Psoas muscle (tissue), 8 donors: ENCODE data around the gene COX10. TPM values are rescaled to one million over a fixed set of nuclear protein-coding genes. Genes with fewer than 3 reads are reported as not detected.

ENCODE experiments used
- ATAC-seq, 4 donors: fragments of 200-7000 bp; cut with Tn5 transposase; one replicate each; pipeline ENCODE4 v1.9.1; 2020; ENCODE audit warnings: moderate library complexity in 3 of 4, mild to moderate bottlenecking in 2 of 4
- DNase-seq, 2 donors: peaks; one replicate each; pipeline ENCODE4 v3.0.0-alpha.2; 2020
- H3K27ac ChIP-seq: fragments of 200-600 bp; one replicate; pipeline ENCODE4 v1.8.0; 2022
- H3K27me3 ChIP-seq, 3 donors: fragments of 200-600 bp in 1 of 3; one replicate each; pipeline versions ENCODE4 v1.6.1 to v1.8.0; 2013 to 2022; ENCODE audit warnings: low read length in 2 of 3, mild to moderate bottlenecking in 2 of 3, moderate library complexity in 1 of 3; ENCODE audit not compliant: insufficient read depth in 3 of 3
- H3K36me3 ChIP-seq, 2 donors: fragments of 200-600 bp in 1 of 2; one replicate each; pipeline versions ENCODE4 v1.6.1 to v1.8.0; 2013 to 2022; ENCODE audit warnings: low read depth in 1 of 2, mild to moderate bottlenecking in 1 of 2, moderate library complexity in 1 of 2; ENCODE audit not compliant: insufficient read depth in 1 of 2
- H3K4me1 ChIP-seq: fragments of 200-600 bp; one replicate; pipeline ENCODE4 v1.8.0; 2022
- H3K4me3 ChIP-seq: fragments of 200-600 bp; one replicate; pipeline ENCODE4 v1.8.0; 2022; ENCODE audit warnings: mild to moderate bottlenecking
- H3K9me3 ChIP-seq: fragments of 200-600 bp; one replicate; pipeline ENCODE4 v1.8.0; 2022
- CTCF ChIP-seq: fragments of 200-600 bp; IDR thresholded peaks from one replicate; pipeline ENCODE4 v1.8.0; 2022; ENCODE audit warnings: antibody characterized with exemption
- WGBS, 3 donors: extraction: QIAGEN DNeasy Blood & Tissue Kit; methylation state at CpG; one replicate each; pipeline versions ENCODE4 v1.1.6 to v1.1.7; 2013; 5-methylcytosine and 5-hydroxymethylcytosine counted together
- intact Hi-C, 2 donors: fragments of 100-400 bp; cut with DNase I; formaldehyde crosslinking; loops; one replicate each; pipeline versions ENCODE4 v1.11.0 to v1.14.2; 2022
- polyA plus RNA-seq, 3 donors: library from polyadenylated mRNA; stranded (reverse); fragments of 200-250 nt; gene quantifications; one replicate each; pipeline ENCODE4 v1.2.3, GENCODE V29; 2013
- total RNA-seq, 4 donors: library from RNA; stranded (reverse); fragmentation: NEBNext Ultra II Directional in 2 of 4; extraction: Animal tissue kit (Norgen Biotek cat#: 25700) in 2 of 4; gene quantifications; one replicate each; pipeline versions ENCODE4 v1.2.1 to v1.2.4, GENCODE V29; 2021 to 2023
- donor health status: healthy with polysubstance abuse.
- donor health status: DM: no; HTN: no; CAD: no; lungs with moderate emphysema.
- donor health status: Bipolar disorder and iron deficiency.
- donor health status: healthy.
- donor health status: DM: yes; HTN: yes; CAD: no.
- donor health status: DM: no; HTN: no; CAD: no.
- donor health status: DM: no; HTN: no; CAD: no.
- donor health status: DM: yes; HTN: yes; CAD: no.

Gene COX10
- total and polyA plus RNA-seq, 7 donors = 31.5 to 77.1 (median 60.5) TPM

DNA sequence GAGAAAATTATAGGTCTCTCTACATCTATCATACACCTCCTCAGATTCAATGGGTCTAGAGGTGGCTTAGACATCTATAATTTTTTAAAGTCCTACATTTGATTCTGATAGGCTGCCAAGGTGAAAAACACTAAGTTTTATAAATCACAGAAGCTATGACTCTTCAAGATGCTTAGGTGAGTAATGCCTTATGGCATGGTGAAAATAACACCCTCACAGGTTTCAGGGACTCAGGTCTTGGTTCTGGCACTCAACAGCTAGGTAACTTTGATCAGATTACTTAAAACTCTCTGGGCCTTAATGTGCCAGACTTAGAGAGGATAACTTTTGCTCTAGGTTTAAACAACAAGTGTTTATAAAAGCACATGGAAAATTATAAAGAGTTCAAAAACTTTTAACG, 2.0 kb upstream of the COX10 start:
- DNase-seq (no peak), ATAC-seq (no peak)
- no peak overlapping the region for H3K4me3 ChIP-seq
- WGBS, 3 donors = 85 to 94% (median 85%) methylated on average over 1 of the region's 1 CpG
- intact Hi-C loops = loop anchor here (5.0 to 10.0 kb wide), 2 partner anchors 235 to 237 kb away; partner anchors contain the start of gene HS3ST3B1 (in 2 of the 2)
- H3K27me3 ChIP-seq = no peaks in the 10 kb centered on the region
- H3K9me3 ChIP-seq = no peaks in the 10 kb centered on the region
- peaks cover 23% of the 10 kb centered on the region for H3K4me1 ChIP-seq
- H3K36me3 ChIP-seq = no peaks in the 10 kb centered on the region
- no peak overlapping the region for H3K27ac ChIP-seq
- no peak for TF ChIP-seq CTCF

GRCh38 chr17:14068542-14069250, 608 bp upstream of the COX10 start:
- WGBS, 3 donors = 14 to 23% (median 15%) methylated on average over 25 of the region's 25 CpGs
- H3K27ac ChIP-seq = peak overlapping the region; percentile 91
- no peaks in the 10 kb centered on the region for H3K9me3 ChIP-seq
- no peaks in the 10 kb centered on the region for H3K27me3 ChIP-seq
- H3K36me3 ChIP-seq = no peaks in the 10 kb centered on the region
- no peak for ATAC-seq
- intact Hi-C loops = loop anchor here (5.0 to 10.0 kb wide), 2 partner anchors 234 to 236 kb away; partner anchors contain the start of gene HS3ST3B1 (in 2 of the 2)
- H3K4me1 ChIP-seq = peaks cover 24% of the 10 kb centered on the region
- no peak for DNase-seq
- no peak for TF ChIP-seq CTCF
- H3K4me3 ChIP-seq = peak overlapping the region; percentile 92

- Histone ChIP-seq H3K4me1 (peaks cover 24% of the 10 kb centered on the region), H3K4me3 (peak overlapping the region; percentile 92), H3K9me3 (no peaks in the 10 kb centered on the region), H3K27me3 (no peaks in the 10 kb centered on the region), H3K27ac (no peak overlapping the region), H3K36me3 (peaks cover 0 to 16% of the 10 kb centered on the region in 2 donors)
- intact Hi-C loops = no loop called here
- 57 to 66% (median 63%) methylated on average over 6 of the region's 6 CpGs for WGBS, 3 donors
- TF ChIP-seq CTCF = no peak
- ATAC-seq (no peak), DNase-seq (no peak)
Observed at GRCh38 chr17:14070344-14070984, 1.2 kb downstream of the COX10 start.

GRCh38 chr17:14072881-14073280, 3.6 kb downstream of the COX10 start:
- no peak for TF ChIP-seq CTCF
- no peak overlapping the region for H3K4me3 ChIP-seq
- H3K4me1 ChIP-seq = peaks cover 24% of the 10 kb centered on the region
- intact Hi-C loops = no loop called here
- peaks cover 2 to 40% of the 10 kb centered on the region in 2 donors for H3K36me3 ChIP-seq
- H3K27me3 ChIP-seq = no peaks in the 10 kb centered on the region
- 76 to 90% (median 82%) methylated on average over 5 of the region's 5 CpGs for WGBS, 3 donors
- H3K9me3 ChIP-seq = no peaks in the 10 kb centered on the region
- peak overlapping the region; percentile 19 for H3K27ac ChIP-seq
- DNase-seq (no peak), ATAC-seq (no peak)
